H9 (cell line): ENCODE results near the gene WSCD1. TPM values are rescaled to one million over a fixed set of nuclear protein-coding genes. Genes with fewer than 3 reads are reported as not detected.

Source experiments
- DNase-seq: peaks from one replicate; pipeline ENCODE4 v3.0.0-alpha.2; 2017
- H2AFZ ChIP-seq: one replicate; pipeline ENCODE4 v1.6.1; 2013; ENCODE audit warnings: mild to moderate bottlenecking, low read length, control low read depth, moderate library complexity
- H2AK5ac ChIP-seq: 2 replicates; pipeline ENCODE4 v1.6.1; 2013; ENCODE audit warnings: low read length, control low read depth, mixed read lengths; ENCODE audit not compliant: insufficient read length
- H2BK120ac ChIP-seq: one replicate; pipeline ENCODE4 v1.6.1; 2013; ENCODE audit warnings: low read depth, mild to moderate bottlenecking, low read length, control low read depth, inconsistent platforms; ENCODE audit not compliant: poor library complexity, severe bottlenecking
- H2BK12ac ChIP-seq: 2 replicates; pipeline ENCODE4 v1.6.1; 2013; ENCODE audit warnings: low read length, control low read depth, mixed read lengths, low read depth; ENCODE audit not compliant: insufficient read length
- H2BK15ac ChIP-seq: 2 replicates; pipeline ENCODE4 v1.6.1; 2013; ENCODE audit warnings: low read depth, low read length, control low read depth
- H2BK20ac ChIP-seq: one replicate; pipeline ENCODE4 v1.6.1; 2013; ENCODE audit warnings: low read depth, mild to moderate bottlenecking, low read length, control low read depth, inconsistent platforms; ENCODE audit not compliant: poor library complexity, severe bottlenecking
- H2BK5ac ChIP-seq: 2 replicates; pipeline ENCODE4 v1.6.1; 2013; ENCODE audit warnings: low read length, control low read depth, mixed read lengths; ENCODE audit not compliant: insufficient read length
- H3K14ac ChIP-seq: 2 replicates; pipeline ENCODE4 v1.6.1; 2013; ENCODE audit warnings: low read length, control low read depth; ENCODE audit not compliant: insufficient read depth
- H3K18ac ChIP-seq: 2 replicates; pipeline ENCODE4 v1.6.1; 2013; ENCODE audit warnings: low read depth, mild to moderate bottlenecking, mixed read lengths, low read length, control low read depth; ENCODE audit not compliant: insufficient read length
- H3K23ac ChIP-seq: 2 replicates; pipeline ENCODE4 v1.6.1; 2013; ENCODE audit warnings: low read length, control low read depth, mixed read lengths, low read depth; ENCODE audit not compliant: insufficient read length
- H3K23me2 ChIP-seq: 2 replicates; pipeline ENCODE4 v1.6.1; 2013; ENCODE audit warnings: low read depth, mild to moderate bottlenecking, mixed read lengths, low read length, control low read depth; ENCODE audit not compliant: insufficient read length, poor library complexity, severe bottlenecking
- H3K27ac ChIP-seq: 2 replicates; pipeline ENCODE4 v1.5.1; 2013; ENCODE audit warnings: low read length, control low read depth, mixed read lengths, low read depth; ENCODE audit not compliant: insufficient read length
- H3K27me3 ChIP-seq: 2 replicates; pipeline ENCODE4 v1.6.1; 2013; ENCODE audit warnings: low read length, control low read depth, inconsistent platforms; ENCODE audit not compliant: insufficient read depth
- H3K4ac ChIP-seq: 2 replicates; pipeline ENCODE4 v1.6.1; 2013; ENCODE audit warnings: low read depth, mild to moderate bottlenecking, control low read depth, inconsistent platforms, low read length, moderate library complexity
- H3K4me1 ChIP-seq: 2 replicates; pipeline ENCODE4 v1.6.1; 2013; ENCODE audit warnings: low read length, control low read depth, inconsistent platforms; ENCODE audit not compliant: insufficient read depth
- H3K4me2 ChIP-seq: 2 replicates; pipeline ENCODE4 v1.6.1; 2013; ENCODE audit warnings: low read length, control low read depth, mixed read lengths; ENCODE audit not compliant: insufficient read length, insufficient read depth
- H3K56ac ChIP-seq: 2 replicates; pipeline ENCODE4 v1.6.1; 2013; ENCODE audit warnings: low read depth, mild to moderate bottlenecking, mixed read lengths, low read length, control low read depth; ENCODE audit not compliant: insufficient read length
- H3K79me1 ChIP-seq: 2 replicates; pipeline ENCODE4 v1.6.1; 2013; ENCODE audit warnings: low read depth, mild to moderate bottlenecking, moderate library complexity, low read length, control low read depth, inconsistent platforms; ENCODE audit not compliant: insufficient read depth, poor library complexity, severe bottlenecking
- H3K79me2 ChIP-seq: 2 replicates; pipeline ENCODE4 v1.6.1; 2013; ENCODE audit warnings: low read length, control low read depth, inconsistent platforms; ENCODE audit not compliant: insufficient read depth
- H3K9ac ChIP-seq: 2 replicates; pipeline ENCODE4 v1.6.1; 2013; ENCODE audit warnings: low read length, control low read depth, mixed read lengths; ENCODE audit not compliant: insufficient read length; ENCODE audit errors: extremely low read depth
- H3K9me3 ChIP-seq: one replicate; pipeline ENCODE4 v1.6.1; 2013; ENCODE audit warnings: low read depth, low read length, inconsistent platforms; ENCODE audit not compliant: control insufficient read depth
- H3T11ph ChIP-seq: one replicate; pipeline ENCODE4 v1.6.1; 2013; ENCODE audit warnings: mild to moderate bottlenecking, low read length, control low read depth, inconsistent platforms
- H4K20me1 ChIP-seq: one replicate; pipeline ENCODE4 v1.6.1; 2013; ENCODE audit not compliant: control insufficient read depth, insufficient read length, insufficient read depth
- H4K5ac ChIP-seq: 2 replicates; pipeline ENCODE4 v1.6.1; 2013; ENCODE audit warnings: low read depth, mild to moderate bottlenecking, mixed read lengths, low read length, control low read depth; ENCODE audit not compliant: insufficient read length
- H4K8ac ChIP-seq: replicated peaks from 2 replicates; pipeline ENCODE4 v1.6.1; 2013; ENCODE audit warnings: low read length, control low read depth, mixed read lengths, low read depth; ENCODE audit not compliant: insufficient read length
- H4K91ac ChIP-seq: 2 replicates; pipeline ENCODE4 v1.6.1; 2013; ENCODE audit warnings: low read depth, mild to moderate bottlenecking, moderate library complexity, mixed read lengths, low read length, control low read depth; ENCODE audit not compliant: insufficient read length
- H3K27ac Mint-ChIP-seq, 3 experiments: 2 replicates in 2 of 3; 3 replicates in 1 of 3; pipeline ENCODE4 v1.8.0; 2020 to 2021; ENCODE audit warnings: mixed read lengths in 3 of 3, mild to moderate bottlenecking in 1 of 3, moderate library complexity in 1 of 3
- H3K27me3 Mint-ChIP-seq: 2 replicates; pipeline ENCODE4 v1.8.0; 2021; ENCODE audit warnings: low read depth, mild to moderate bottlenecking, moderate library complexity, mixed read lengths
- H3K36me3 Mint-ChIP-seq, 3 experiments: 2 replicates in 2 of 3; 3 replicates in 1 of 3; pipeline ENCODE4 v1.8.0; 2020 to 2021; ENCODE audit warnings: low read depth in 3 of 3, mixed read lengths in 3 of 3; ENCODE audit not compliant: insufficient read depth in 1 of 3
- H3K4me1 Mint-ChIP-seq, 2 experiments: 2 replicates each; pipeline ENCODE4 v1.8.0; 2020; ENCODE audit warnings: mixed read lengths in 2 of 2
- H3K4me3 Mint-ChIP-seq, 2 experiments: 2 replicates in 1 of 2; 3 replicates in 1 of 2; pipeline ENCODE4 v1.8.0; 2020 to 2021; ENCODE audit warnings: mild to moderate bottlenecking in 2 of 2, mixed read lengths in 2 of 2, moderate library complexity in 1 of 2
- H3K9me3 Mint-ChIP-seq, 2 experiments: 2 replicates in 1 of 2; 3 replicates in 1 of 2; pipeline ENCODE4 v1.8.0; 2020; ENCODE audit warnings: mild to moderate bottlenecking in 2 of 2, mixed read lengths in 2 of 2, moderate library complexity in 1 of 2
- WGBS: extraction: QIAGEN DNeasy Blood & Tissue Kit; methylation state at CpG from one replicate; pipeline ENCODE4 v1.1.7; 2013; ENCODE audit warnings: missing lambda C conversion rate, low lambda C conversion rate, mixed read lengths; ENCODE audit not compliant: insufficient read length; ENCODE audit errors: extremely low coverage; 5-methylcytosine and 5-hydroxymethylcytosine counted together
- total RNA-seq: library from RNA; stranded (reverse); gene quantifications from 2 replicates; pipeline ENCODE4 v1.2.1, GENCODE V29; 2021
- TF ChIP-seq, protein P1 (sequence below): fragments of 200-600 bp; sonication (generic); conservative IDR thresholded peaks from 3 replicates; pipeline ENCODE4 v1.8.0; 2021; ENCODE audit warnings: antibody characterized with exemption, mild to moderate bottlenecking

The WSCD1 gene
- total RNA-seq, 1 experiment from 2014 or later, result 33.6 TPM

DNA sequence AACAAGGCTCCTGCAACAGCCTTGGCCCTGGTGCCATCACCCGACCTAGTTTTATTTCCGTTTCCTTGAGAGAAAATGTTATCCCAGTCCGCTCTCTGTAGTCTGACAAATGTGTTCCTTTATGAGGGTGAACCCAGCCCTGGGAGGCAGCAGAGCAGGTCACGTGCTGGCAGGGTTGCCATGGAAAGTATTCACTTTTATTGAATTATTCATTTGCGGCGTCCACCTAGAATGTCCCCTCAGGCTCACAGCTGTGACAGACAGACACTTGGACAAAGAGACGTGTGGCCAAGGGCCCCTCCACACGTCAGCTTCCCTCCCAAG is 90.0 kb downstream of the WSCD1 start:
- Histone ChIP-seq H3K27me3 (no peaks in the 10 kb centered on the region), H2BK12ac (no peak overlapping the region), H3K56ac (no peak overlapping the region), H2BK120ac (no peak overlapping the region), H3K23me2 (no peaks in the 10 kb centered on the region), H3K79me2 (no peaks in the 10 kb centered on the region), H2BK5ac (no peak overlapping the region), H3K23ac (no peak overlapping the region), H2AFZ (no peak overlapping the region), H3K27ac (no peak overlapping the region), H3K9me3 (no peaks in the 10 kb centered on the region), H3K4me1 (peaks cover 5% of the 10 kb centered on the region; the same call in 1 of the 2 replicates), H3T11ph (no peak overlapping the region), H3K4ac (no peak overlapping the region), H3K79me1 (no peaks in the 10 kb centered on the region), H3K9ac (no peak overlapping the region), H3K14ac (peak overlapping the region; percentile 46; the same call in 1 of the 2 replicates), H4K20me1 (no peaks in the 10 kb centered on the region), H2BK15ac (no peak overlapping the region), H4K8ac (no peak overlapping the region), H2AK5ac (no peak overlapping the region), H3K18ac (no peak overlapping the region), H4K91ac (no peak overlapping the region), H2BK20ac (no peak overlapping the region), H4K5ac (no peak overlapping the region), H3K4me2 (no peak overlapping the region)
- Mint-ChIP-seq H3K4me1 (peaks cover 35 to 39% of the 10 kb centered on the region in 2 experiments), H3K36me3 (no peaks in the 10 kb centered on the region), H3K27ac (peak overlapping the region in 2 of 3 experiments; percentile 8 to 84; a peak in 2 of 7 replicates), H3K4me3 (no peak overlapping the region; a peak in 1 of 5 replicates), H3K27me3 (peaks cover 3% of the 10 kb centered on the region), H3K9me3 (no peaks in the 10 kb centered on the region)
- DNase-seq, result no peak
- TF ChIP-seq, protein P1, sequence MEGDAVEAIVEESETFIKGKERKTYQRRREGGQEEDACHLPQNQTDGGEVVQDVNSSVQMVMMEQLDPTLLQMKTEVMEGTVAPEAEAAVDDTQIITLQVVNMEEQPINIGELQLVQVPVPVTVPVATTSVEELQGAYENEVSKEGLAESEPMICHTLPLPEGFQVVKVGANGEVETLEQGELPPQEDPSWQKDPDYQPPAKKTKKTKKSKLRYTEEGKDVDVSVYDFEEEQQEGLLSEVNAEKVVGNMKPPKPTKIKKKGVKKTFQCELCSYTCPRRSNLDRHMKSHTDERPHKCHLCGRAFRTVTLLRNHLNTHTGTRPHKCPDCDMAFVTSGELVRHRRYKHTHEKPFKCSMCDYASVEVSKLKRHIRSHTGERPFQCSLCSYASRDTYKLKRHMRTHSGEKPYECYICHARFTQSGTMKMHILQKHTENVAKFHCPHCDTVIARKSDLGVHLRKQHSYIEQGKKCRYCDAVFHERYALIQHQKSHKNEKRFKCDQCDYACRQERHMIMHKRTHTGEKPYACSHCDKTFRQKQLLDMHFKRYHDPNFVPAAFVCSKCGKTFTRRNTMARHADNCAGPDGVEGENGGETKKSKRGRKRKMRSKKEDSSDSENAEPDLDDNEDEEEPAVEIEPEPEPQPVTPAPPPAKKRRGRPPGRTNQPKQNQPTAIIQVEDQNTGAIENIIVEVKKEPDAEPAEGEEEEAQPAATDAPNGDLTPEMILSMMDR, result no peak
- no CpG with 5 or more reads among the region's 8 CpGs for WGBS
